Panc1 (cell line): ENCODE results near the gene TNFRSF18.

ENCODE experiments used
- POLR2AphosphoS5 ChIP-seq: IDR thresholded peaks from 2 replicates; pipeline ENCODE4 v1.6.1; 2012; ENCODE audit warnings: mild to moderate bottlenecking, low read depth, low read length, moderate library complexity
- SIN3A ChIP-seq: IDR thresholded peaks from 2 replicates; pipeline ENCODE4 v1.6.1; 2012; ENCODE audit warnings: low read depth, mild to moderate bottlenecking, low read length, moderate library complexity, borderline replicate concordance; ENCODE audit not compliant: insufficient read depth
- TCF7L2 ChIP-seq: IDR thresholded peaks from 2 replicates; pipeline ENCODE4 v1.6.1; 2011; ENCODE audit warnings: mild to moderate bottlenecking, low read depth, low read length, inconsistent platforms
- TF ChIP-seq, protein P1 (sequence below): fragments of 450-650 bp; IDR thresholded peaks from 2 replicates; pipeline ENCODE4 v1.5.1; 2017; ENCODE audit warnings: mild to moderate bottlenecking

- TF ChIP-seq POLR2AphosphoS5 (no peak), TCF7L2 (no peak), SIN3A (no peak)
- TF ChIP-seq, protein P1, sequence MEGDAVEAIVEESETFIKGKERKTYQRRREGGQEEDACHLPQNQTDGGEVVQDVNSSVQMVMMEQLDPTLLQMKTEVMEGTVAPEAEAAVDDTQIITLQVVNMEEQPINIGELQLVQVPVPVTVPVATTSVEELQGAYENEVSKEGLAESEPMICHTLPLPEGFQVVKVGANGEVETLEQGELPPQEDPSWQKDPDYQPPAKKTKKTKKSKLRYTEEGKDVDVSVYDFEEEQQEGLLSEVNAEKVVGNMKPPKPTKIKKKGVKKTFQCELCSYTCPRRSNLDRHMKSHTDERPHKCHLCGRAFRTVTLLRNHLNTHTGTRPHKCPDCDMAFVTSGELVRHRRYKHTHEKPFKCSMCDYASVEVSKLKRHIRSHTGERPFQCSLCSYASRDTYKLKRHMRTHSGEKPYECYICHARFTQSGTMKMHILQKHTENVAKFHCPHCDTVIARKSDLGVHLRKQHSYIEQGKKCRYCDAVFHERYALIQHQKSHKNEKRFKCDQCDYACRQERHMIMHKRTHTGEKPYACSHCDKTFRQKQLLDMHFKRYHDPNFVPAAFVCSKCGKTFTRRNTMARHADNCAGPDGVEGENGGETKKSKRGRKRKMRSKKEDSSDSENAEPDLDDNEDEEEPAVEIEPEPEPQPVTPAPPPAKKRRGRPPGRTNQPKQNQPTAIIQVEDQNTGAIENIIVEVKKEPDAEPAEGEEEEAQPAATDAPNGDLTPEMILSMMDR, result no peak
Measured at GRCh38 chr1:1238702-1239178, 32.3 kb upstream of the TNFRSF18 start.
